GM23338 (cell line): ENCODE data around the gene SRPX.

Source experiments
- CREB1 ChIP-seq: fragments of 250-450 bp; sonication (Bioruptor Pico); IDR thresholded peaks from 2 replicates; pipeline ENCODE4 v1.5.0; 2020; ENCODE audit warnings: low read depth, mild to moderate bottlenecking, moderate library complexity
- CTCF ChIP-seq, 2 experiments: fragments of 200-600 bp in 1 of 2; sonication (generic) in 1 of 2; conservative IDR thresholded peaks; 2 replicates each; pipeline versions ENCODE4 v1.5.1 to v1.6.1; 2016 to 2017; ENCODE audit warnings: antibody characterized with exemption in 2 of 2, low read depth in 2 of 2, mild to moderate bottlenecking in 2 of 2, moderate library complexity in 1 of 2
- ETS1 ChIP-seq: IDR thresholded peaks from 2 replicates; pipeline ENCODE4 v1.6.1; 2016; ENCODE audit warnings: antibody characterized with exemption
- EZH2 ChIP-seq: fragments of 200-600 bp; sonication (generic); IDR thresholded peaks from one replicate; pipeline ENCODE4 v1.8.0; 2017; ENCODE audit warnings: antibody characterized with exemption, mild to moderate bottlenecking, low read depth; ENCODE audit not compliant: unreplicated experiment
- EZH2phosphoT487 ChIP-seq: fragments of 200-600 bp; sonication (generic); IDR thresholded peaks from one replicate; pipeline ENCODE4 v1.8.1; 2018; ENCODE audit warnings: antibody characterized with exemption; ENCODE audit not compliant: unreplicated experiment
- JUNB ChIP-seq: IDR thresholded peaks from one replicate; pipeline ENCODE4 v1.6.1; 2016; ENCODE audit warnings: antibody characterized with exemption; ENCODE audit not compliant: unreplicated experiment
- NANOG ChIP-seq: IDR thresholded peaks from 2 replicates; pipeline ENCODE4 v1.6.1; 2016; ENCODE audit warnings: antibody characterized with exemption, borderline replicate concordance
- POLR2AphosphoS5 ChIP-seq: IDR thresholded peaks from 2 replicates; pipeline ENCODE4 v1.6.1; 2016; ENCODE audit warnings: antibody characterized with exemption, low read depth
- REST ChIP-seq: IDR thresholded peaks from one replicate; pipeline ENCODE4 v1.6.1; 2018; ENCODE audit warnings: antibody characterized with exemption; ENCODE audit not compliant: unreplicated experiment
- STAT1 ChIP-seq: IDR thresholded peaks from one replicate; pipeline ENCODE4 v1.6.1; 2016; ENCODE audit warnings: antibody characterized with exemption; ENCODE audit not compliant: unreplicated experiment
- ZNF114 ChIP-seq: fragments of 250-450 bp; sonication (Bioruptor Pico); IDR thresholded peaks from 2 replicates; pipeline ENCODE4 v1.5.0; 2020; ENCODE audit warnings: mild to moderate bottlenecking, moderate library complexity
- ZNF331 ChIP-seq: fragments of 250-450 bp; sonication (Bioruptor Pico); IDR thresholded peaks from 2 replicates; pipeline ENCODE4 v1.5.0; 2020; ENCODE audit warnings: low read depth, mild to moderate bottlenecking, moderate library complexity
- TF ChIP-seq, protein P1 (sequence below): fragments of 250-450 bp; sonication (Bioruptor Pico); IDR thresholded peaks from 2 replicates; pipeline ENCODE4 v1.5.0; 2020; ENCODE audit warnings: mild to moderate bottlenecking, moderate library complexity

GRCh38 chrX:38154340-38154739 is 66.3 kb downstream of the SRPX start:
- TF ChIP-seq CTCF (conservative IDR thresholded peaks at IDR 0.05; ENCODE audit: low read depth in 2 of 2): no peak
- TF ChIP-seq REST: no peak
- no peak for TF ChIP-seq CREB1
- TF ChIP-seq JUNB: no peak
- TF ChIP-seq POLR2AphosphoS5: no peak
- TF ChIP-seq ZNF114 (CRISPR knock-in tag): no peak
- TF ChIP-seq, protein P1, sequence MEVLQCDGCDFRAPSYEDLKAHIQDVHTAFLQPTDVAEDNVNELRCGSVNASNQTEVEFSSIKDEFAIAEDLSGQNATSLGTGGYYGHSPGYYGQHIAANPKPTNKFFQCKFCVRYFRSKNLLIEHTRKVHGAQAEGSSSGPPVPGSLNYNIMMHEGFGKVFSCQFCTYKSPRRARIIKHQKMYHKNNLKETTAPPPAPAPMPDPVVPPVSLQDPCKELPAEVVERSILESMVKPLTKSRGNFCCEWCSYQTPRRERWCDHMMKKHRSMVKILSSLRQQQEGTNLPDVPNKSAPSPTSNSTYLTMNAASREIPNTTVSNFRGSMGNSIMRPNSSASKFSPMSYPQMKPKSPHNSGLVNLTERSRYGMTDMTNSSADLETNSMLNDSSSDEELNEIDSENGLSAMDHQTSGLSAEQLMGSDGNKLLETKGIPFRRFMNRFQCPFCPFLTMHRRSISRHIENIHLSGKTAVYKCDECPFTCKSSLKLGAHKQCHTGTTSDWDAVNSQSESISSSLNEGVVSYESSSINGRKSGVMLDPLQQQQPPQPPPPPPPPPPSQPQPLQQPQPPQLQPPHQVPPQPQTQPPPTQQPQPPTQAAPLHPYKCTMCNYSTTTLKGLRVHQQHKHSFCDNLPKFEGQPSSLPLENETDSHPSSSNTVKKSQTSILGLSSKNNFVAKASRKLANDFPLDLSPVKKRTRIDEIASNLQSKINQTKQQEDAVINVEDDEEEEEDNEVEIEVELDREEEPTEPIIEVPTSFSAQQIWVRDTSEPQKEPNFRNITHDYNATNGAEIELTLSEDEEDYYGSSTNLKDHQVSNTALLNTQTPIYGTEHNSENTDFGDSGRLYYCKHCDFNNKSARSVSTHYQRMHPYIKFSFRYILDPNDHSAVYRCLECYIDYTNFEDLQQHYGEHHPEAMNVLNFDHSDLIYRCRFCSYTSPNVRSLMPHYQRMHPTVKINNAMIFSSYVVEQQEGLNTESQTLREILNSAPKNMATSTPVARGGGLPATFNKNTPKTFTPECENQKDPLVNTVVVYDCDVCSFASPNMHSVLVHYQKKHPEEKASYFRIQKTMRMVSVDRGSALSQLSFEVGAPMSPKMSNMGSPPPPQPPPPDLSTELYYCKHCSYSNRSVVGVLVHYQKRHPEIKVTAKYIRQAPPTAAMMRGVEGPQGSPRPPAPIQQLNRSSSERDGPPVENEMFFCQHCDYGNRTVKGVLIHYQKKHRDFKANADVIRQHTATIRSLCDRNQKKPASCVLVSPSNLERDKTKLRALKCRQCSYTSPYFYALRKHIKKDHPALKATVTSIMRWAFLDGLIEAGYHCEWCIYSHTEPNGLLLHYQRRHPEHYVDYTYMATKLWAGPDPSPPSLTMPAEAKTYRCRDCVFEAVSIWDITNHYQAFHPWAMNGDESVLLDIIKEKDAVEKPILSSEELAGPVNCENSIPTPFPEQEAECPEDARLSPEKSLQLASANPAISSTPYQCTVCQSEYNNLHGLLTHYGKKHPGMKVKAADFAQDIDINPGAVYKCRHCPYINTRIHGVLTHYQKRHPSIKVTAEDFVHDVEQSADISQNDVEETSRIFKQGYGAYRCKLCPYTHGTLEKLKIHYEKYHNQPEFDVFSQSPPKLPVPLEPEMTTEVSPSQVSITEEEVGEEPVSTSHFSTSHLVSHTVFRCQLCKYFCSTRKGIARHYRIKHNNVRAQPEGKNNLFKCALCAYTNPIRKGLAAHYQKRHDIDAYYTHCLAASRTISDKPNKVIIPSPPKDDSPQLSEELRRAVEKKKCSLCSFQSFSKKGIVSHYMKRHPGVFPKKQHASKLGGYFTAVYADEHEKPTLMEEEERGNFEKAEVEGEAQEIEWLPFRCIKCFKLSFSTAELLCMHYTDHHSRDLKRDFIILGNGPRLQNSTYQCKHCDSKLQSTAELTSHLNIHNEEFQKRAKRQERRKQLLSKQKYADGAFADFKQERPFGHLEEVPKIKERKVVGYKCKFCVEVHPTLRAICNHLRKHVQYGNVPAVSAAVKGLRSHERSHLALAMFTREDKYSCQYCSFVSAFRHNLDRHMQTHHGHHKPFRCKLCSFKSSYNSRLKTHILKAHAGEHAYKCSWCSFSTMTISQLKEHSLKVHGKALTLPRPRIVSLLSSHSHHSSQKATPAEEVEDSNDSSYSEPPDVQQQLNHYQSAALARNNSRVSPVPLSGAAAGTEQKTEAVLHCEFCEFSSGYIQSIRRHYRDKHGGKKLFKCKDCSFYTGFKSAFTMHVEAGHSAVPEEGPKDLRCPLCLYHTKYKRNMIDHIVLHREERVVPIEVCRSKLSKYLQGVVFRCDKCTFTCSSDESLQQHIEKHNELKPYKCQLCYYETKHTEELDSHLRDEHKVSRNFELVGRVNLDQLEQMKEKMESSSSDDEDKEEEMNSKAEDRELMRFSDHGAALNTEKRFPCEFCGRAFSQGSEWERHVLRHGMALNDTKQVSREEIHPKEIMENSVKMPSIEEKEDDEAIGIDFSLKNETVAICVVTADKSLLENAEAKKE (CRISPR knock-in tag): no peak
- TF ChIP-seq EZH2: no peak
- no peak for TF ChIP-seq ETS1
- no peak for TF ChIP-seq EZH2phosphoT487
- TF ChIP-seq ZNF331 (CRISPR knock-in tag): no peak
- no peak for TF ChIP-seq NANOG
- no peak for TF ChIP-seq STAT1
